HepG2 (cell line): ENCODE results near the gene HNRNPA0. TPM values are rescaled to one million over a fixed set of nuclear protein-coding genes. Genes with fewer than 3 reads are reported as not detected.

ENCODE experiments used
- ATAC-seq: fragments of 200-7000 bp; cut with Tn5 transposase; 3 replicates; pipeline ENCODE4 v1.9.1; 2020; ENCODE audit warnings: mild to moderate bottlenecking, moderate library complexity
- BruUV-seq: library from RNA; stranded (reverse); fragments of 400-500 nt; replicated peaks from 2 replicates; lab custom pipeline; 2021; lab: Mats Ljungman, UMichigan
- CTCF ChIA-PET: fragments of 300-600 bp; formaldehyde crosslinking; extraction: SDS; loops from one replicate; lab custom pipeline; 2021; ENCODE audit warnings: low total read pairs, inconsistent platforms, low intra/inter-chr PET ratio; lab: Yijun Ruan, JAX
- POLR2A ChIA-PET: fragments of 350-600 bp; sonication (Branson Sonifier 250); formaldehyde crosslinking; loops from one replicate; lab custom pipeline; 2020; ENCODE audit warnings: antibody characterized with exemption, inconsistent platforms; lab: Yijun Ruan, JAX
- DNase-seq: peaks from one replicate; pipeline ENCODE4 v3.0.0-alpha.2; 2015; ENCODE audit warnings: low spot score
- FAIRE-seq: peaks from 3 replicates; lab custom pipeline; 2011; peaks lifted over from hg19 to GRCh38; lab: Jason Lieb, UNC
- H2AFZ ChIP-seq: one replicate; pipeline ENCODE4 v1.6.1; 2011; ENCODE audit warnings: low read length, inconsistent platforms
- H3K27ac ChIP-seq: fragments of 300-600 bp; 3 replicates; pipeline ENCODE4 v1.8.0; 2011; ENCODE audit warnings: mixed run types, mild to moderate bottlenecking, mixed read lengths, low read length, inconsistent platforms; ENCODE audit not compliant: insufficient read depth; ENCODE audit errors: extremely low read length
- H3K27me3 ChIP-seq, 2 experiments: fragments of 200-600 bp in 1 of 2; 2 replicates in 1 of 2; 3 replicates in 1 of 2; pipeline versions ENCODE4 v1.6.0 to v1.8.0; 2011; ENCODE audit warnings: low read length in 2 of 2, mild to moderate bottlenecking in 2 of 2, moderate library complexity in 2 of 2, inconsistent platforms in 1 of 2; ENCODE audit not compliant: insufficient read depth in 2 of 2, control insufficient read depth in 1 of 2
- H3K36me3 ChIP-seq, 2 experiments: fragments of 200-600 bp in 1 of 2; replicated peaks in 1 of 2; 2 replicates in 1 of 2; 3 replicates in 1 of 2; pipeline versions ENCODE4 v1.5.1 to v1.8.0; 2011; ENCODE audit warnings: low read length in 2 of 2, inconsistent platforms in 1 of 2; ENCODE audit not compliant: insufficient read depth in 2 of 2, control insufficient read depth in 1 of 2
- H3K4me1 ChIP-seq: 2 replicates; pipeline ENCODE4 v1.5.1; 2012; ENCODE audit warnings: low read length, inconsistent platforms; ENCODE audit not compliant: insufficient read depth
- H3K4me2 ChIP-seq: 2 replicates; pipeline ENCODE4 v1.6.0; 2011; ENCODE audit warnings: low read depth, low read length, inconsistent platforms
- H3K4me3 ChIP-seq, 3 experiments: fragments of 200-600 bp in 1 of 3; sonication (generic), shearing (Covaris generic) in 1 of 3; replicated peaks in 1 of 3; 2 replicates each; pipeline ENCODE4 v1.5.1; 2011 to 2016; ENCODE audit warnings: low read length in 3 of 3, inconsistent platforms in 2 of 3, low read depth in 2 of 3, mild to moderate bottlenecking in 2 of 3, control low read depth in 1 of 3, mixed read lengths in 1 of 3; ENCODE audit not compliant: insufficient read depth in 1 of 3
- H3K79me2 ChIP-seq: one replicate; pipeline ENCODE4 v1.6.1; 2011; ENCODE audit warnings: low read length, inconsistent platforms; ENCODE audit not compliant: insufficient read depth
- H3K9ac ChIP-seq: 2 replicates; pipeline ENCODE4 v1.6.0; 2011; ENCODE audit warnings: mild to moderate bottlenecking, low read depth, low read length, inconsistent platforms; ENCODE audit not compliant: insufficient read depth
- H3K9me3 ChIP-seq: 2 replicates; pipeline ENCODE4 v1.5.1; 2012; ENCODE audit warnings: mild to moderate bottlenecking, low read length
- H4K20me1 ChIP-seq: 2 replicates; pipeline ENCODE4 v1.6.0; 2011; ENCODE audit warnings: inconsistent platforms, mild to moderate bottlenecking, low read length, moderate library complexity; ENCODE audit not compliant: insufficient read depth
- BRCA1 ChIP-seq: sonication (generic); formaldehyde crosslinking; IDR thresholded peaks from 2 replicates; pipeline ENCODE4 v1.4.0; 2020; ENCODE audit warnings: missing genetic modification reagents
- FOSL2 ChIP-seq: sonication (generic); formaldehyde crosslinking; IDR thresholded peaks from 2 replicates; pipeline ENCODE4 v1.4.0; 2020; ENCODE audit warnings: missing genetic modification reagents
- GABPA ChIP-seq, 2 experiments: IDR thresholded peaks; 2 replicates each; pipeline ENCODE4 v1.6.1; 2011 to 2016; ENCODE audit warnings: low read depth in 2 of 2, low read length in 1 of 2, missing biosample characterization in 1 of 2, missing genetic modification characterization in 1 of 2
- NFATC3 ChIP-seq: sonication (generic); formaldehyde crosslinking; IDR thresholded peaks from 2 replicates; pipeline ENCODE4 v1.5.1; 2020; ENCODE audit warnings: mild to moderate bottlenecking, missing genetic modification reagents
- PITX1 ChIP-seq: sonication (generic); formaldehyde crosslinking; IDR thresholded peaks from 2 replicates; pipeline ENCODE4 v1.5.1; 2020; ENCODE audit warnings: mild to moderate bottlenecking, missing genetic modification reagents
- ZNF468 ChIP-seq: sonication (generic); formaldehyde crosslinking; IDR thresholded peaks from 2 replicates; pipeline ENCODE4 v1.8.0; 2022; ENCODE audit warnings: mild to moderate bottlenecking, moderate library complexity, missing genetic modification reagents
- WGBS: methylation state at CpG from one replicate; pipeline ENCODE4 v1.1.6; 2017; ENCODE audit warnings: low lambda C conversion rate; 5-methylcytosine and 5-hydroxymethylcytosine counted together
- in situ Hi-C: cut with HindIII; loops from 2 replicates; pipeline ENCODE4 v1.10.0; 2017; ENCODE audit warnings: low pct_unique_long_range_greater_than_20kb; ENCODE audit not compliant: extremely low pct_ligation_motif_present
- intact Hi-C: fragments of 100-400 bp; cut with micrococcal nuclease; formaldehyde crosslinking; loops from one replicate; pipeline ENCODE4 v1.10.0; 2022; ENCODE audit not compliant: unreplicated experiment
- polyA plus RNA-seq, 8 experiments: library from polyadenylated mRNA; depleted of rRNA in 3 of 8; stranded (reverse) in 7 of 8; unstranded in 1 of 8; fragments of >200 nt; fragmentation: Illumina TruSeq in 4 of 8; extraction: Trizol in 4 of 8; gene quantifications; 2 replicates each; pipeline versions ENCODE4 v1.2.1 to v1.2.3, GENCODE V29; 2011 to 2016; ENCODE audit warnings: low read depth in 4 of 8, missing spikeins in 1 of 8, mixed read lengths in 1 of 8; ENCODE audit not compliant: insufficient read depth in 1 of 8
- total RNA-seq, 5 experiments: library from RNA; depleted of rRNA; stranded (reverse); fragments of >200 nt; fragmentation: Illumina TruSeq; extraction: Trizol; gene quantifications; 2 replicates each; pipeline ENCODE4 v1.2.3, GENCODE V29; 2016; ENCODE audit warnings: low read depth in 1 of 5
- TF ChIP-seq, protein P1 (sequence below): sonication (generic); formaldehyde crosslinking; IDR thresholded peaks from 2 replicates; pipeline ENCODE4 v1.5.1; 2020; ENCODE audit warnings: mild to moderate bottlenecking, missing genetic modification reagents

HNRNPA0 gene
- total and polyA plus RNA-seq, 2 of the 13 experiments (the other 11 are each of a cell fraction or from before 2014, with no cell fraction given) = 9.0 to 12.9 TPM

DNA sequence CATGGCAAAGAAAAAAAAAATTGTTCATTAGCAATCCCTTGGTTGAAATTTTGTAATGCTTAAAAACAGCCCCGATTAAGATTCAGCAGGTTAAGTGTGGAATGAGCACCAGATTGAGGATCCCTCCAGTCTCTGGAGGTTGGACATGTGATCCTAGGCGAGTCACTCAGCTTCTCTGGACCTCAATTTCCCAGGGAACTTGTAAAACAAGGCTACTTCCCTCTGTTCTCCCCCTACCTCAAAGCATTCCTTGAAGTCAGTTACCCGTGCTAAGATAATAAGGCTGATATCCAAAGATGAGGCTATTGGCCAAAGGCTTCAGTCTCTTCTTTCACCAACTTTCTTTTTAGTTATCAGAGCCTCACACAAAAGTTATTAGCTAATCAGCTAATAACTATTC lies 21.2 kb downstream of the HNRNPA0 start:
- H3K79me2 ChIP-seq = no peaks in the 10 kb centered on the region
- no TSS peak for BruUV-seq
- in situ Hi-C loops = no loop called here
- H3K4me3 ChIP-seq = no peak overlapping the region
- no peaks in the 10 kb centered on the region for H3K9me3 ChIP-seq
- H3K4me1 ChIP-seq = peaks cover 20% of the 10 kb centered on the region
- no peaks in the 10 kb centered on the region for H3K36me3 ChIP-seq
- peaks cover 2 to 42% of the 10 kb centered on the region in 2 experiments; a peak in 4 of 5 replicates for H3K27me3 ChIP-seq
- H2AFZ ChIP-seq = no peak overlapping the region
- no peak for TF ChIP-seq GABPA (IDR thresholded peaks at IDR 0.05; ENCODE audit: low read depth, low read length)
- no peak for TF ChIP-seq GABPA (CRISPR knock-in tag; IDR thresholded peaks at IDR 0.05; ENCODE audit: low read depth)
- no peak for TF ChIP-seq PITX1
- no peak for TF ChIP-seq BRCA1 (CRISPR knock-in tag)
- no peak for TF ChIP-seq ZNF468 (CRISPR knock-in tag)
- 42% methylated on average over 3 of the region's 3 CpGs for WGBS
- POLR2A ChIA-PET = no interaction called here
- DNase-seq (no peak), ATAC-seq (no peak), FAIRE-seq (no peak)
- H3K27ac ChIP-seq = no peak overlapping the region
- H4K20me1 ChIP-seq = no peaks in the 10 kb centered on the region
- H3K4me2 ChIP-seq = no peak overlapping the region
- no peak overlapping the region for H3K9ac ChIP-seq
- CTCF ChIA-PET = no interaction called here
- intact Hi-C loops = no loop called here

DNA sequence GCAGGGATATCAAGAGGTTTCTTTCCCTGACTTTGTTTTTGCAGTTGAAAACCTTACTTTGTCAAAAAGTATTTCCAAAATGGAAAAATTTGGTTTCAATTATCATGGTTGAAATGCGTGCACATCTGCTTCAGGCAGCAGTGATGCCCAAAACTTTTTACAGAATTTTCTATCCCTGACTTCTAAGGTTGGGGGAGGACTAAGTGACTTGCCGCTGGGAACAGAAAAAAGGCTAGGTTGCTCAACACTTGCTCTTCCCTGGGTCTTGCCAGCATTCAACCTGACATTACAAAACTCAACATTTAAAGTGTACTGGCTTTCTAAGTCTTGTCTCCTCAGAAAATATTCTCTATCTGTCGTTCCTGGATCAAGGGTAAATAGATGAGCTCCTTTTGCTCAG lies 23.0 kb downstream of the HNRNPA0 start:
- Histone ChIP-seq H4K20me1 (no peaks in the 10 kb centered on the region), H3K4me3 (no peak overlapping the region), H2AFZ (no peak overlapping the region), H3K4me2 (no peak overlapping the region), H3K79me2 (no peaks in the 10 kb centered on the region), H3K4me1 (peaks cover 18% of the 10 kb centered on the region), H3K27me3 (peaks cover 2 to 33% of the 10 kb centered on the region in 2 experiments; a peak in 4 of 5 replicates), H3K9ac (no peak overlapping the region), H3K36me3 (no peaks in the 10 kb centered on the region), H3K9me3 (no peaks in the 10 kb centered on the region), H3K27ac (no peak overlapping the region)
- DNase-seq (no peak), ATAC-seq (no peak), FAIRE-seq (no peak)
- in situ Hi-C loops (no loop called here), intact Hi-C loops (no loop called here)
- BruUV-seq = no TSS peak
- POLR2A ChIA-PET = no interaction called here
- TF ChIP-seq, protein P1, sequence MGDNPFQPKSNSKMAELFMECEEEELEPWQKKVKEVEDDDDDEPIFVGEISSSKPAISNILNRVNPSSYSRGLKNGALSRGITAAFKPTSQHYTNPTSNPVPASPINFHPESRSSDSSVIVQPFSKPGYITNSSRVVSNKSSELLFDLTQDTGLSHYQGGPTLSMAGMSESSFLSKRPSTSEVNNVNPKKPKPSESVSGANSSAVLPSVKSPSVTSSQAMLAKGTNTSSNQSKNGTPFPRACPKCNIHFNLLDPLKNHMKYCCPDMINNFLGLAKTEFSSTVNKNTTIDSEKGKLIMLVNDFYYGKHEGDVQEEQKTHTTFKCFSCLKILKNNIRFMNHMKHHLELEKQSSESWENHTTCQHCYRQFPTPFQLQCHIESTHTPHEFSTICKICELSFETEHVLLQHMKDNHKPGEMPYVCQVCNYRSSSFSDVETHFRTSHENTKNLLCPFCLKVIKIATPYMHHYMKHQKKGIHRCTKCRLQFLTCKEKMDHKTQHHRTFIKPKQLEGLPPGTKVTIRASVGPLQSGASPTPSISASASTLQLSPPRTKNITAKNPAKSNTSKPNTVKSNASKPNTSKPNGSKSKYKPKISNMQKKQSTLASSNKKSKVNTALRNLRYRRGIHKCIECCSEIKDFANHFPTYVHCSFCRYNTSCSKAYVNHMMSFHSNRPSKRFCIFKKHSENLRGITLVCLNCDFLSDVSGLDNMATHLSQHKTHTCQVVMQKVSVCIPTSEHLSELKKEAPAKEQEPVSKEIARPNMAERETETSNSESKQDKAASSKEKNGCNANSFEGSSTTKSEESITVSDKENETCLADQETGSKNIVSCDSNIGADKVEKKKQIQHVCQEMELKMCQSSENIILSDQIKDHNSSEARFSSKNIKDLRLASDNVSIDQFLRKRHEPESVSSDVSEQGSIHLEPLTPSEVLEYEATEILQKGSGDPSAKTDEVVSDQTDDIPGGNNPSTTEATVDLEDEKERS (CRISPR knock-in tag) = no peak
- TF ChIP-seq FOSL2 (no peak), NFATC3 (CRISPR knock-in tag) (no peak)
- CTCF ChIA-PET = no interaction called here
- 45% methylated on average over 3 of the region's 3 CpGs for WGBS
